ENCODE results near the gene SLC7A6. TPM values are rescaled to one million over a fixed set of nuclear protein-coding genes. Genes with fewer than 3 reads are reported as not detected.

SLC7A6 gene
- total and polyA plus RNA-seq, 2 of the 13 experiments (the other 11 are each of a cell fraction or from before 2014, with no cell fraction given): 35.8 to 70.8 TPM

DNA sequence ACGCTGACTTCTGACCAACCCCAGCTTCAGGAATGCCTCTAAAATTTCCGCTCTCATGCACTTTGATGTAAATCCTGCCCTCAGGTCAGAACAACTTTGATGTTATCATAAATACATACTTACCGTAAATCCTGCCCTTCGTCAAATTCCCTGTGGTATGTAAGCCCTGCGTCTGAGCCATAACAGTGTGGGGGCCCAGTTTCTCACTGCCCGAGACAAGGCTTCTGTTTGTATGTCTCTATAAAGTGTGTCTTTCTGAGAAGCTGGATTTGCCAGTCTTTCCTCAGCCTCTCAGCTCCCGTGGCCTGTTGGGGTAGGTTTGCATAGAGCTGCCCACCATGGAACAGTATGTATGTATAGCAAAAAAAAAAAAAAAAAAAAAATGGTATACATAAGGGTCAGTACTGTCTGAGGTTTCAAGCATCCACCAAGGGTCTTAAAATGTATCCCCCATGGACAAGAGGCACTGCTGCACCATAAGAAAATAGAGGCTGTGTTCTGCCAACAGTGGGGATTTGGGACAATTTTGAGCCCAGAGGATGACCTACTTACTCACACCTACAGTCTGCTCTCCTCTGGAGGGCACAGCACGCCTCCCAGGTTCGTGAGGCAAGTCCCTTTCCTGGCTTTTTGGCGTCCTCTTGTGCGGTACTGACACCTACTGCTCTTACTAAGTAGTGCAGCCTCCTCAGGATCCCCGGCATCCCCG is 64.0 kb downstream of the SLC7A6 start (continued):
- TF ChIP-seq, protein P1, sequence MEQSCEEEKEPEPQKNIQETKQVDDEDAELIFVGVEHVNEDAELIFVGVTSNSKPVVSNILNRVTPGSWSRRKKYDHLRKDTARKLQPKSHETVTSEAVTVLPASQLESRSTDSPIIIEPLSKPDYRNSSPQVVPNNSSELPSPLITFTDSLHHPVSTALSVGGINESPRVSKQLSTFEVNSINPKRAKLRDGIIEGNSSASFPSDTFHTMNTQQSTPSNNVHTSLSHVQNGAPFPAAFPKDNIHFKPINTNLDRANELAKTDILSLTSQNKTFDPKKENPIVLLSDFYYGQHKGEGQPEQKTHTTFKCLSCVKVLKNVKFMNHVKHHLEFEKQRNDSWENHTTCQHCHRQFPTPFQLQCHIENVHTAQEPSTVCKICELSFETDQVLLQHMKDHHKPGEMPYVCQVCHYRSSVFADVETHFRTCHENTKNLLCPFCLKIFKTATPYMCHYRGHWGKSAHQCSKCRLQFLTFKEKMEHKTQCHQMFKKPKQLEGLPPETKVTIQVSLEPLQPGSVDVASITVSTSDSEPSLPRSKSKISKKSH (CRISPR knock-in tag; IDR thresholded peaks at IDR 0.05; ENCODE audit: borderline replicate concordance): no peak
- peak; percentile 31; the same call in 1 of the 2 replicates for TF ChIP-seq KDM5A (IDR thresholded peaks at IDR 0.05; ENCODE audit: borderline replicate concordance, low read length)
- no peak for TF ChIP-seq MED13 (CRISPR knock-in tag; IDR thresholded peaks at IDR 0.05)
- no peak for TF ChIP-seq HIVEP1 (CRISPR knock-in tag; IDR thresholded peaks at IDR 0.05)
- no peak for TF ChIP-seq NCOA5 (CRISPR knock-in tag; IDR thresholded peaks at IDR 0.05)
- no peak for TF ChIP-seq ZNF724P (CRISPR knock-in tag; IDR thresholded peaks at IDR 0.05; ENCODE audit: borderline replicate concordance)
- no peak for TF ChIP-seq ZNF33A (CRISPR knock-in tag; IDR thresholded peaks at IDR 0.05; ENCODE audit: borderline replicate concordance)
- no peak for TF ChIP-seq ZNF567 (CRISPR knock-in tag; IDR thresholded peaks at IDR 0.05; ENCODE audit: borderline replicate concordance)
- TF ChIP-seq ZNF138 (CRISPR knock-in tag; IDR thresholded peaks at IDR 0.05; ENCODE audit: low read depth): no peak
- no peak for TF ChIP-seq SP1 (IDR thresholded peaks at IDR 0.05)
- TF ChIP-seq SP1 (CRISPR knock-in tag; IDR thresholded peaks at IDR 0.05): no peak; the same call in 1 of the 2 replicates
- TF ChIP-seq, protein P2, sequence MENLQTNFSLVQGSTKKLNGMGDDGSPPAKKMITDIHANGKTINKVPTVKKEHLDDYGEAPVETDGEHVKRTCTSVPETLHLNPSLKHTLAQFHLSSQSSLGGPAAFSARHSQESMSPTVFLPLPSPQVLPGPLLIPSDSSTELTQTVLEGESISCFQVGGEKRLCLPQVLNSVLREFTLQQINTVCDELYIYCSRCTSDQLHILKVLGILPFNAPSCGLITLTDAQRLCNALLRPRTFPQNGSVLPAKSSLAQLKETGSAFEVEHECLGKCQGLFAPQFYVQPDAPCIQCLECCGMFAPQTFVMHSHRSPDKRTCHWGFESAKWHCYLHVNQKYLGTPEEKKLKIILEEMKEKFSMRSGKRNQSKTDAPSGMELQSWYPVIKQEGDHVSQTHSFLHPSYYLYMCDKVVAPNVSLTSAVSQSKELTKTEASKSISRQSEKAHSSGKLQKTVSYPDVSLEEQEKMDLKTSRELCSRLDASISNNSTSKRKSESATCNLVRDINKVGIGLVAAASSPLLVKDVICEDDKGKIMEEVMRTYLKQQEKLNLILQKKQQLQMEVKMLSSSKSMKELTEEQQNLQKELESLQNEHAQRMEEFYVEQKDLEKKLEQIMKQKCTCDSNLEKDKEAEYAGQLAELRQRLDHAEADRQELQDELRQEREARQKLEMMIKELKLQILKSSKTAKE (CRISPR knock-in tag; IDR thresholded peaks at IDR 0.05; ENCODE audit: borderline replicate concordance): no peak; the same call in 1 of the 2 replicates
- TF ChIP-seq PHF8 (CRISPR knock-in tag; IDR thresholded peaks at IDR 0.05): no peak; the same call in 1 of the 2 replicates
- no peak for TF ChIP-seq ZFP36L1 (CRISPR knock-in tag; IDR thresholded peaks at IDR 0.05)
- peak; percentile 55; the same call in 1 of the 2 replicates for TF ChIP-seq SOX5 (CRISPR knock-in tag; IDR thresholded peaks at IDR 0.05; ENCODE audit: borderline replicate concordance)
- TF ChIP-seq ZNF430 (CRISPR knock-in tag; IDR thresholded peaks at IDR 0.05): 0 out of 2 replicates have a peak, but pooled peaks have one; percentile 33
- 0 out of 2 replicates have a peak, but pooled peaks have one; percentile 53 for TF ChIP-seq ZNF775 (CRISPR knock-in tag; IDR thresholded peaks at IDR 0.05; ENCODE audit: borderline replicate concordance)
- no peak for TF ChIP-seq KLF11 (CRISPR knock-in tag; IDR thresholded peaks at IDR 0.05)
- TF ChIP-seq, protein P3, sequence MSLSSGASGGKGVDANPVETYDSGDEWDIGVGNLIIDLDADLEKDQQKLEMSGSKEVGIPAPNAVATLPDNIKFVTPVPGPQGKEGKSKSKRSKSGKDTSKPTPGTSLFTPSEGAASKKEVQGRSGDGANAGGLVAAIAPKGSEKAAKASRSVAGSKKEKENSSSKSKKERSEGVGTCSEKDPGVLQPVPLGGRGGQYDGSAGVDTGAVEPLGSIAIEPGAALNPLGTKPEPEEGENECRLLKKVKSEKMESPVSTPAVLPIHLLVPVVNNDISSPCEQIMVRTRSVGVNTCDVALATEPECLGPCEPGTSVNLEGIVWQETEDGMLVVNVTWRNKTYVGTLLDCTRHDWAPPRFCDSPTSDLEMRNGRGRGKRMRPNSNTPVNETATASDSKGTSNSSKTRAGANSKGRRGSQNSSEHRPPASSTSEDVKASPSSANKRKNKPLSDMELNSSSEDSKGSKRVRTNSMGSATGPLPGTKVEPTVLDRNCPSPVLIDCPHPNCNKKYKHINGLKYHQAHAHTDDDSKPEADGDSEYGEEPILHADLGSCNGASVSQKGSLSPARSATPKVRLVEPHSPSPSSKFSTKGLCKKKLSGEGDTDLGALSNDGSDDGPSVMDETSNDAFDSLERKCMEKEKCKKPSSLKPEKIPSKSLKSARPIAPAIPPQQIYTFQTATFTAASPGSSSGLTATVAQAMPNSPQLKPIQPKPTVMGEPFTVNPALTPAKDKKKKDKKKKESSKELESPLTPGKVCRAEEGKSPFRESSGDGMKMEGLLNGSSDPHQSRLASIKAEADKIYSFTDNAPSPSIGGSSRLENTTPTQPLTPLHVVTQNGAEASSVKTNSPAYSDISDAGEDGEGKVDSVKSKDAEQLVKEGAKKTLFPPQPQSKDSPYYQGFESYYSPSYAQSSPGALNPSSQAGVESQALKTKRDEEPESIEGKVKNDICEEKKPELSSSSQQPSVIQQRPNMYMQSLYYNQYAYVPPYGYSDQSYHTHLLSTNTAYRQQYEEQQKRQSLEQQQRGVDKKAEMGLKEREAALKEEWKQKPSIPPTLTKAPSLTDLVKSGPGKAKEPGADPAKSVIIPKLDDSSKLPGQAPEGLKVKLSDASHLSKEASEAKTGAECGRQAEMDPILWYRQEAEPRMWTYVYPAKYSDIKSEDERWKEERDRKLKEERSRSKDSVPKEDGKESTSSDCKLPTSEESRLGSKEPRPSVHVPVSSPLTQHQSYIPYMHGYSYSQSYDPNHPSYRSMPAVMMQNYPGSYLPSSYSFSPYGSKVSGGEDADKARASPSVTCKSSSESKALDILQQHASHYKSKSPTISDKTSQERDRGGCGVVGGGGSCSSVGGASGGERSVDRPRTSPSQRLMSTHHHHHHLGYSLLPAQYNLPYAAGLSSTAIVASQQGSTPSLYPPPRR (CRISPR knock-in tag; IDR thresholded peaks at IDR 0.05; ENCODE audit: borderline replicate concordance): no peak; the same call in 1 of the 2 replicates
- TF ChIP-seq, protein P4, sequence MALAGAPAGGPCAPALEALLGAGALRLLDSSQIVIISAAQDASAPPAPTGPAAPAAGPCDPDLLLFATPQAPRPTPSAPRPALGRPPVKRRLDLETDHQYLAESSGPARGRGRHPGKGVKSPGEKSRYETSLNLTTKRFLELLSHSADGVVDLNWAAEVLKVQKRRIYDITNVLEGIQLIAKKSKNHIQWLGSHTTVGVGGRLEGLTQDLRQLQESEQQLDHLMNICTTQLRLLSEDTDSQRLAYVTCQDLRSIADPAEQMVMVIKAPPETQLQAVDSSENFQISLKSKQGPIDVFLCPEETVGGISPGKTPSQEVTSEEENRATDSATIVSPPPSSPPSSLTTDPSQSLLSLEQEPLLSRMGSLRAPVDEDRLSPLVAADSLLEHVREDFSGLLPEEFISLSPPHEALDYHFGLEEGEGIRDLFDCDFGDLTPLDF (CRISPR knock-in tag; IDR thresholded peaks at IDR 0.05): no peak
